DMS53 (cell line): Measurements from ENCODE around the gene KRT33A.
A peak's percentile ranks its signal among the peaks of the same experiment; 100 is the strongest.
"Not testable (repeated sequence)": the region's sequence is repeated elsewhere in the genome, so short reads cannot be mapped to it uniquely, and the experiment has no call there.

Experiments
- DNase-seq: peaks from one replicate; lab custom pipeline; 2025; lab: John Stamatoyannopoulos, UW

Gene KRT33A

GRCh38 chr17:41363881-41364280 lies 13.3 kb upstream of the KRT33A start:
- DNase-seq: no peak

- no peak for DNase-seq
These were observed 9.8 kb upstream of the KRT33A start for GRCh38 chr17:41360296-41360995.

- no peak for DNase-seq
These were observed 3.9 kb upstream of the KRT33A start for GRCh38 chr17:41354536-41354935.

- no peak for DNase-seq
These were observed 2.2 kb upstream of the KRT33A start for GRCh38 chr17:41352597-41353366.

- DNase-seq: no peak
These were observed 549 bp upstream of the KRT33A start for GRCh38 chr17:41351177-41351576.

GRCh38 chr17:41347869-41348760 lies 2.5 kb downstream of the KRT33A start:
- no peak for DNase-seq

- DNase-seq: not testable (repeated sequence)
These were observed 4.2 kb downstream of the KRT33A start for GRCh38 chr17:41346421-41346820.

- no peak for DNase-seq
These were observed 4.6 kb downstream of the KRT33A start for GRCh38 chr17:41345992-41346391.

- no peak for DNase-seq
These were observed 7.6 kb downstream of the KRT33A start for GRCh38 chr17:41343029-41343428.

- no peak for DNase-seq
These were observed 9.4 kb downstream of the KRT33A start for GRCh38 chr17:41340934-41341861.

GRCh38 chr17:41340494-41340893 lies 10.1 kb downstream of the KRT33A start:
- no peak for DNase-seq

- no peak for DNase-seq
These were observed 11.0 kb downstream of the KRT33A start for GRCh38 chr17:41339571-41340172.

- peak; percentile 24 for DNase-seq
These were observed 11.6 kb downstream of the KRT33A start for GRCh38 chr17:41338961-41339485.

- no peak for DNase-seq
These were observed 14.9 kb downstream of the KRT33A start for GRCh38 chr17:41335747-41336146.

GRCh38 chr17:41334385-41335305 lies 16.0 kb downstream of the KRT33A start:
- no peak for DNase-seq

GRCh38 chr17:41333836-41334235 lies 16.8 kb downstream of the KRT33A start:
- DNase-seq: no peak

- DNase-seq: no peak
These were observed 17.5 kb downstream of the KRT33A start for GRCh38 chr17:41333098-41333497.

GRCh38 chr17:41332239-41332638 lies 18.4 kb downstream of the KRT33A start:
- no peak for DNase-seq

GRCh38 chr17:41331606-41332005 lies 19.0 kb downstream of the KRT33A start:
- no peak for DNase-seq
